HS-5 (cell line): Measurements from ENCODE around the gene SEMA6B.
"Not testable (repeated sequence)": the region's sequence is repeated elsewhere in the genome, so short reads cannot be mapped to it uniquely, and the experiment has no call there.

Experiments used
- DNase-seq: peaks from one replicate; pipeline ENCODE4 v3.0.0-alpha.2; 2012; ENCODE audit warnings: low read depth

Gene SEMA6B

DNA sequence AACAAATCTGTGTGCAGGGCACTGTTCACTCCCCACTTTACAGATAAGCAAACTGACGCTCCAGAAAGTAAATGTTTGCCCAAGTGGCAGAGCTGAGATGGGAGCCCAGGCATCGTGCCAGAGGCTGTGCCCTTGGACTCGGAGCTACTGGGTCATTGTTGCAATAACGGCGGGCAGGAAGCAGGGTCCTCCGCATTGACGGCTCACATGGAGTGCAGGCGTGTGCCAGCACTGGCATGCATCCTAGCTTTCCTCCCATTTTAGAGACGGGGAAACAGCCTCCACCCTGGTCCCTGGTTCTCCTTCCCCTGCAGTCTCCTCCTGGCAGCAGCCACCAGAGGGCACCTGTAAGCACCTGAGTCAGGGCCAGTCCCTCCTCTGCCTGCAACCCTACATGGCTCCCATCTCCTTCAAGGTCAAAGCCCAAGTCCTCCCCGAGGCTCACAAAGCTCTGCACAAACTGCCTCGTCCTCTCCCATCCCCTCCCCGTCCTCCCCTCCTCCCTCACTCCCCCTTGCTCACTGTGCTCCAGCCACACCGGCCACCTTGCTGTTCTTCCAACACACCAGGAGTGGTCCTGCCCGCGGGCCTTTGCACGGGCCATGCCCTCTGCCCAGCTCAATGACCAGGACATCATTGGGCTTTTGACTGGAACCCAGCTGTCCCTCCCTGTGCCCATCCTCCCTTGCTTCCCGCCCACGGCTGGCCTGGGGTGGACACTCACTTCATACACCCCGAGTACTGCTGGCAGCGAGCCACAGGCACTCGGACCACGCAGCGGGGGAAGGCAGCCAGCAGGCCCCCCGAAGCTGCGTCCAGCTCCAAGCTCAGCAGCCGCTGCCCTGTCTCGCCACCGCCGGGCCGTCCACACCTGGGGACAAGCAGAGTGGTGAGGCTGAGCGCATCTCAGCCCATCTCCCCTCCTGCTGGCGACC lies 11.9 kb downstream of the SEMA6B start:
- DNase-seq, result no peak

DNA sequence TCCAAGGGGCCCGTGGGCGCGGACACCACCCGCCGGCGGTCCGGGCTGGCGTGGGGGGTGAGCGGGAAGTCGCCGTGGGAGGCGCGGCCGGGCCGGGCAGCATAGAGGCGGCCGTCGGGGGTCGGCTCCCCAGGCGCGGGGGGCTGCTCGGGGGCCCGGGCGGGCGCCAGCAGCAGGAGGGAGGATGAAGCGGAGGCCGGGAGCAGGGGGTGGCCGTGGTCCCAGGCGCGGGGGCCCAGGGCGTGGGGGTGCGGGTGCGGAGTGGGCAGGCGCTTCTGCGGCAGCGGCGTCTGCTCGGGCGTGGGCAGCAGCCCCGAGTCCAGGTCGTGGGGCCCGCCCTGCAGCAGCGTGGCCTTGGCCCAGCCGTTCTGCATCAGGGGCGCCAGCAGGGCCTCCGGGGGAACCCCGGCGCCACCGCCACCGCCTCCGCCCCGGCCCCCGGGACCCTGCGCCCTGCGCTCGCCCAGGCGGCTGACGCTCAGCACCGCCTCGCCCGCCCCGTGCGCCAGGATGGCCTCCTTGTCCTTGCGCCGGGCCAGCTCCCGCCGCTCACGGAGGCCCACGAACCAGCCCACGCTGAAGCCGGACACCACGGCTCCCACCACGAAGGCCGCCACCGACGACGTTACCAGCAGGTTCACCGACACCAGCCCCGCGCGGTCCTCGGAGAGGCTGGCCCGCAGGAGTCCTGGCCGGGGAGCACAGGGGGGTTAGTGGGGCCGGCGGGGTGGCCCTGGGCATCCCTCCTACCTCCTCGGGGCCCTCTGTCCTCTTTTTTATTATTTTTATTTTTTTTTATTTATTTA lies 15.4 kb downstream of the SEMA6B start:
- no peak for DNase-seq

DNA sequence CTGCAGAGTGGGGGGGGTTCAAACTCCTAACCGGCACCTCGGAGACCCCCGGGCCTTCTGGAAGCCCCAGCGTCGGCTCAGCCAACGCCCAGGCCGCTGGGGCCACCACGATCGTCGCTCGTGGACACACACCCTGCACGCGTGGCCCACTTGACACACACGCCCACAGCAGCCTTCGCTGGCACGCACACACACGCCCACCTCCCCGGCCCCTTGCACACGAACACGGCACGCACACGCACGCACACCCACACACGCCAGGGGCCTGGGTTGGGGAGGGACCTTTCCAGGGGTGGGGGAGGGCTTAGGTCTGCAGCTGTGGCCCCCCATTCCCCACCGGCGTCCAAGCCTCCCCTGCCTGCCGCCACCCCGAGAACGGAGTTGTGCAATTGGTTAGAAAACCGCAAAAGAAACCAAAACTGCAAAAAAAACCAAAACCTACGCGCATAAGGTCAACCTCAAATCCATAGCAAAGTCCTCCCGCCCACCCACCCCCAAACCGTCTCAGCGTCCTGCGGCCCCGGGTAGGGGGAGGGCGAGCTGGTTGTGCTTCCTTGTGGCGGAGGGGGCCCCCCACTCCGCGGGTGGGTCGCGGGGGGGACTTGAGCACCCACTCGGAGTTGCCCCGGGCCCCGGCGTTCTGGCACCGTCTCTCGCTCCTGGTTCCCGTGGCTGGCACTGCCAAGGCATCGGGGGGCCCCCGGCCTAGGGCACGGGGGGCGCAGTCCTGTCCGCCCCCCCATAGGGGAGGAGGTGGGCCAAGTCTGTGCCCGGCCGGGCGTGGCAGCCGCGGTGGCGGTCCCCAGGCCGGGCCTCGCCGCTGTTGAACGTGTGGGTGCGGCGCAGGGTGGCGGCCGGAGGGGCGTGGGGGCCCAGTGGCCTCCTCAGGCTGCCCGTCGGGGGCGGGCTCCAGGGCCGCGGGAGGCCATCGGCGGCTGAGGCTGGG lies 16.3 kb downstream of the SEMA6B start:
- no peak for DNase-seq

DNA sequence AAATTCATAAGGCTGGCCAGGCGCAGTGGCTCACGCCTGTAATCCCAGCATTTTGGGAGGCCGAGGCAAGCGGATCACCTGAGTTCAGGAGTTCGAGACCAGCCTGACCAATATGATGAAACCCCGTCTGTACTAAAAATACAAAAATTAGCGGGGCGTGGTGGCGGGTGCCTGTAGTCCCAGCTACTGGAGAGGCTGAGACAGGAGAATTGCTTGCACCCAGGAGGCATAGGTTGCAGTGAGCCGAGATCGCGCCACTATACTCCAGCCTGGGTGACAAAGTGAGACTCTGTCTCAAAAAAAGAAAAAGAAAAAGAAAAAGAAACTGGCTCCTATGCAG lies 17.7 kb downstream of the SEMA6B start:
- not testable (repeated sequence) for DNase-seq

DNA sequence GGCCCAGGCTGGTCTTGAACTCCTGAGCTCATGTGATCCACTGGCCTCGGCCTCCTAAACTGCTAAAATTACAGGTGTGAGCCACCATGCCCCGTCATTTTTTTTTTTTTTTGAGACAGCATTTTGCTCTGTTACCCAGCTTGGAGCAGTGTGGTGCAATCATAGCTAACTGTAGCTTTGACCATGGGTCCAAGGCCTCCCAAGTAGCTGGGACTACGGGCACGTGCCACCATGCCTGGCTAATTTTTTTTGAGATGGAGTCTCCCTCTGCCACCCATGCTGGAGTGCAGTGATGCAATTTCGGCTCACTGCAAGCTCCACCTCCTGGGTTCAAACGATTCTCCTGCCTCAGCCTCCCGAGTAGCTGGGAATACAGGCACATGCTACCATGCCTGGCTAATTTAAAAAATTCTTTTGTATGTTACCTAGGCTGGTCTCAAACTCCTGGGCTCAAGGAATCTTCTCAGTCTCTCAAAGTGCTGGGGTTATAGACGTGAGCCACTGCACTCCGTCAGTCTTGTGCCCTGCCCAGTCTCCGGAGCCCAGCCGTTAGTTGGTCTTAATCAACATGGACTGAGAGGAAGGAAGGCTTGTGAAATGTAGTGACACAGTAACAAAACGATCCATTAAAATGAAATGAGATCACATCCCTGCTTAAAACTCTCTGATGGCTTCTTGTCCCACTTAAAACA lies 18.2 kb downstream of the SEMA6B start:
- no peak for DNase-seq

DNA sequence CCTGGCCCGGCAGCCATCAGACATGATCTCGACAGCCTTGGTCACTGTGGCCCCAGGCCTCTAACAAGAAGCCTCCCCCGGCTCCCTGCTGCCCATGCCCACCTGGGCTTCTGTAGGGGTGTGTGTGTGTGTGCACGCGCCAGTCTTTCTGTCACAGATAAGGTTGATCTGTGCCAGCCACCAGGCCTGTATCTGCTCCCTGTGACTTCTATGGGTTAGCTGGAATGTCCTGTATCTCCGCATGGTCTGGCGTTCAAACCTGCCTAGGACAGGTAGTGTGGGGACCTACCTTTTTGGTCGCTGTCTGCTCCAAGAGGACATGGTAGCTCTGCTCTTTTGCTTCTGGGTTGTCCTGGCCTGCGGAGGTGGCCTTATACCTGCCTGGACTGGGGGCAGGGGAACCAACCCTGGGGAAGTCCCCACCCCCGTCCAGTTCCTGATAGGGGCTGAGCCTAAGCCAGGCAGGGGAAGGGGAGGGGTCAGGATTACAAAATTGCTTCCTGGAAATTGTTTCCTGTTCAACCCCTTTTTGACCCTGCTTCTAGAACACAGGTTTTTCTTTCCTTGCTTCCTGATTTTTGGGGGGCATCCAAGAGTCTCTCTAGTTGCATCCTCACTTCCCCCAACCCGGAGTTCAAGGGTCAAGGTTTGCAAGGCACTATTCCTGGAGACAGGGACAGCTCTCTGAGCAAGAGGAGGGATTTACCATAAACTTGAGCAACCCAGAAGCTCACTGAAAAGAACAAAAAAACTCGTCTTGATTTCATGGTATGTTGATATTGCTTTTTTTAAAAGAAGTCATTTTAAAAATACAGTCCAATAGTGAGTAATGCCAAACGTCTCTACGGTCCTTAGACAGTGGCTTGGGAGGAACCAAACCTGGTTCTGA lies 19.5 kb downstream of the SEMA6B start, which contains the start of gene LRG1:
Gene LRG1 (minus strand): TSS at position 344 of the 889 bp plus-strand sequence. CDS start 23 bp downstream, at position 321.
- no peak for DNase-seq

DNA sequence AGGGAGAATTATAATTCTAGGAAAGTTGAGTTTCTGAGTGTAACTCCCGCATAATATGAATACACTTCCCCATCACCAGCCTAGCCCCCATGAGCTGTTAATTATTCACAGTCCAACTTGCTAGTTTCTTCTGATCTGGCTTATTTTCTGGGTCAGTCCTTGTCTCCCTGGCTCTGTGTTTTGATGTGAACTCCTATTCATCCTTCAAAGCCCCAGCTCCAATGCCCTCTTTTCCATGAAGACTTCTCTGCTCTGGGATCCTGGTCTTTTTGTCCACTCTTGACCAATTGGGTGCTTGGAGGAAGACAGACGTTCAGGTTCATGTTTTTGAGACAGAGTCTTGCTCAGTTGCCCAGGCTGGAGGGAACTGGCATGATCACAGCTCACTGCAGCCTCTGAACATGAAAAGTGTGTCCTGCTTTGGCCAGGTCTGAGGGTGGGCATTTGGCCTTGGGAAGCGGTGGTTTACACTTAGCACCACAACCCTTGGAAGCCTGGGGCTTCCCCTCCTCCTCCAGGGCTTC lies 20.3 kb downstream of the SEMA6B start:
- no peak for DNase-seq

DNA sequence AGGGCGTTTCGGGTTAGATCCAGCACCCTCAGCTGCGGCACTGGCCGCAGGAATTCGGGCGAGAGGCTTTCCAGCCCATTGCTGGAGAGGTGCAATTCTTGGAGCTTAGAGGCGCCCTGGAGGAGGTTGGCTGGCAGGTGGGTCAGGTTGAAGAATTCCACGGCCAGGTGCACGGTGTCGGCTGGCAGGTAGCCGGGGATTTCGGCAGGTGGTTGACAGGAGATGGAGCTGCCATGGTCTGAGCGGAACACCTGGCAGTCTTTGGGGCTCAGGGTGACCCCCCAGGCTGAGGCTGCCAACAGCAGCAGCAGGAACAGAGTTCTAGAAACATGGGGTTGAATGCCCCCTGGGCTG lies 20.9 kb downstream of the SEMA6B start:
- DNase-seq, result no peak

DNA sequence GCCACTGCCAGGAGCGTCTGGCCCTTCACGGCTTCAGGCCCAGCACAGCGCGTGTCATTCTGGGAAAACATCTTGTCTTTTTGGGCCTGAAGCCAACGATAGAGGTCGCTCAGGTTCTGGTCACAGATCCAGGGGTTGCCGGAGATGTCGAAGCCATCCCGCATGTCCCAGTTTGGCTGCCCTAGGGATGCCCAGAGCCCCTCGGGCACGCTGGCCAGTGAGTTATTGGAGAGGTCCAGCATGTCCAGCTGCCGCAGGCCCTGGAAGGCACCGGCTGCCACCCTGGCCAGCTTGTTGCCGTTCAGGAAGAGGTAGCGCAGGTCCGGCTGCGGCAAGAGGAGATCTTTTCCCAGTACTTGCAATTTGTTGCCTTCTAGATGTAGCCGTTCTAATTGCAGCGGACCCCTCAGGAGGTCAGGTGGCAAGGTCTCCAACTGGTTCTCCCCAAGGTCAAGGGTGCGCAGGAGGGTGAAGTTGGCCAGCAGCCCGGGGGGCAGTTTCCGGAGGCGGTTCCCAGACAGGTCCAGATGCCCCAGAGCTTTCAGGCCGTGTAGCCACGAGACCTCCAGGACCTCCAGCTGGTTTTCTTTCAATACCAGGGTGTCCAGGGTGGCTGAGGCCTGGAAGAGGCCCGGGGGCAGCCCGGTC lies 21.4 kb downstream of the SEMA6B start:
- DNase-seq, result no peak

DNA sequence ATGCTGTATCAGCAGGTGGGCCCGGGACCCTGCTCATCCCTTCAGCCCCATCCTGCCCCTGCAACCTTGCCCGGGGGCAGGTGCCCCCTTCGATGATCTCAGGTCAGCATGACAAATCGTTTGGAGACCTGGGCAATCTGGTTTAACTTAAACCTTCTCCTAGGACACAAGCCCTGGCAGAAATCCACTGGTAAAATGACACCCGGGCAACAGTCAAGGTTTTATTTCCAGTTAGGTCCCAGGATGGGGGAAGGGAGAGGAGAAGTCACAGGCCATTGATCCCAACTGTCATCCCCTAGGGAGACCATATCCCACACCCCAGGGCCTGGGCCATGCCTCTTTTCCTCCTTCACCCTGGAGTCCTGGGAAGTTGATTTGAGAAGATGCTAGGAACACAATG lies 22.7 kb downstream of the SEMA6B start:
- DNase-seq, result no peak

DNA sequence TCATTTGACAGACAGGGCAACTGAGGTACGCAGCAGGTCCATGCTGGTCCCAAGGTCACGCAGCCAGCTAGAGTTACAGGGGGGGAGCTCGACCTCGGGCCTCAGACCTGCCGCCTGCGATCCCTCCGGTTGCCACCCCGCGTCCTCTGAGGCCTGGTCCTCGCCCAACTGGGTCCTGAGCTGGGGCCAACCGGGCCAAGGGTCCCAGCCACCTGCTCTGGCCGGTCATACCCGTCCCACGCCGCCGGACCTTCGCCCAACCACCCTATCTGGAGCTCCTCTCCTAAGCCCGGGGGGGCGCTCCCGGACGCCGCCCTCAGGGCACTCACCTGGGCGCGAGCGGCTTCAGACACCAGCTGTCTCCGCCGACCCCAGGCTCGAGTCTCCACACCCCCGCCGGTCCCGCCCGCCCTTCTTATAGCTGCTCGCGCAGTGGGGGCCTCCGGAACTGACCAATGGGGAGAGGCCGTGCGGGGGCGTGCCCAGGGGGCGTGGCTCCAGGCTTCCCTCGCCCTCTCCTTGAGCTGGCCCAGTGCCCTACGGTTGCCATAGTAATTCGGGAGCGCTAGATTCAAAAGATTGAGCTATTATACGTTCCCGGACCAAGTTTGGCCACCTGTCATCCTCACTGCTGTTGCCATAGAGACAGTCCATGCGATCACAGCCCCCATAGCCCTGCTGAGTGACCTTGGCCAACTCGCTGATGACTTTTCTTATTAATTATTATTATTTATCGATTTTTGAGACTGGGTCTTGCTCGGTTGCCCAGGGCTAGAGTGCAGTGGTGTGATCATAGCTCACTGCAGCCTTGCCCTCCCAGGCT lies 24.4 kb downstream of the SEMA6B start, which contains the start of gene PLIN5:
Gene PLIN5 (minus strand): TSS at position 389 of the 823 bp plus-strand sequence. CDS start 1,150 bp downstream, outside the sequence.
- no peak for DNase-seq

DNA sequence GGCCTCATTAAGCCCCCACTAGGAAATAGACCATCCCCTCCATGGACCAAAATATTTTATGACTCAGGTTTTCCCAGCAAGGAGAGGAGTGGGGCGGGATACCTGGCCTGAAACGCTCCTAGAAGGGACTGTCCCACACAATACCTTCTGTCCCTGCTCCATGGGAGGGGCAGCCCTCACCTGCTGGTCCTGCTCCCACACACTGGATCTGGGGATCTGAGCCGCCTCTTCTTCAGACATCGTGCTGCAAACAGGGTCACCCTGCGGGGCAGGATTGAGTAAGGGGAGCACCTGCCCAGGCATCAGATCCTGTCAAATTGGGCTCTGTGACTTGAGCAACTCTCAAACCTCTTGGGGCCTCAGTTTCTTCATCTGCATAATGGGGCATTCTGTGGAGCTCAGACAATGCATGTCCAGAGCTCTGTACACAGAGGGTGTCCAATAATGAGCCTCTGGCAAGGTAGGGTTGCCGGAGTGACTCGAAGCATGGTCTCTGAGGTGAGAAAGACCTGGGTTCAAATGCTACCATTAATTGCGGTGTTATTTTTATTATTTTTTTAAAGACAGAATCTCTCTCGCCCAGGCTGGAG lies 25.6 kb downstream of the SEMA6B start:
- no peak for DNase-seq

DNA sequence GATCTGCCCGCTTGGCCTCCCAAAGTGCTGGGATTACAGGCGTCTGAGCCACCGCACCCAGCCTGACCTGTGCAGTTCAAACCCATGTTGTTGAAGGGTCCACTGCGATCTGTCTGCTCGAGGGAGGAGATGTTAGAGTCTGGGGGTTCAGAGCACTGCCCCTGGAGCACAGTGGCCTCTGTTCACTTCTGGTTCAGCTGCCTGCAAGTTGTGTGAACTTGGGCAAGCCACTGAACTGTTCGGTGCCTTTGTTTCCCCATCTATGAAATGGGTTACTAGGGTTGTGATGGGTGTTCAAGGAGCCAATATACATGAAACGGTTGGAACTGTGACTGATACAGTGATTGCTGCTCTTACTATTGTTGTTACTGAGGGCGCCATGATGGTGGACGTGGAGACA lies 26.1 kb downstream of the SEMA6B start:
- DNase-seq, result no peak

DNA sequence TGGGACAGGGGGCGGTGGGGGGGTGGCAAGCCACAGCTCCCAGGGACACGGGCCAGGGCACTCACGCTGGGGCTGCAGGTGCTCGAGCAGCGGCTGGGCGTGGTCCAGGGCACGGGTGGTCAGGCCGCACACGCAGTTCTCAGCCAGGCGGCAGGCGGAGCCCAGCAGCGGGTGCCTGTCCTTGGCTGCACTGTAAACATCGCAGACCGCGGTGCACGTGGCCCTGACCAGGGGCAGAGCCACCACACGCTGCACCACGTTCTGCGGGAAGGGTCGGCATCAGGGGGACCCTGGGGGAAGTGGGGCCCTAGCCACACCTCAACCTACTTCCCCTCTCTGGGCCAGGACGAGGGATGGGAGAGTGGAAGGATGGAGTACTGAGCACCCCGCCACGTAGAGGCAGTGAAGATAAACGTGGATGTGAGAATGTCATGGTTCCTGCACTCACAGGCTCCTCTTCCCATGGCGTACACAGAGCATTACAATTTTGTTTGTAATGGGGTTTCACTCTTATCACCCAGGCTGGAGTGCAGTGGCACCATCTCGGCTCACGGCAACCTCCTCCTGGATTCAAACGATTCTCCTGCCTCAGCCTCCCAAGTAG lies 27.8 kb downstream of the SEMA6B start:
- no peak for DNase-seq

DNA sequence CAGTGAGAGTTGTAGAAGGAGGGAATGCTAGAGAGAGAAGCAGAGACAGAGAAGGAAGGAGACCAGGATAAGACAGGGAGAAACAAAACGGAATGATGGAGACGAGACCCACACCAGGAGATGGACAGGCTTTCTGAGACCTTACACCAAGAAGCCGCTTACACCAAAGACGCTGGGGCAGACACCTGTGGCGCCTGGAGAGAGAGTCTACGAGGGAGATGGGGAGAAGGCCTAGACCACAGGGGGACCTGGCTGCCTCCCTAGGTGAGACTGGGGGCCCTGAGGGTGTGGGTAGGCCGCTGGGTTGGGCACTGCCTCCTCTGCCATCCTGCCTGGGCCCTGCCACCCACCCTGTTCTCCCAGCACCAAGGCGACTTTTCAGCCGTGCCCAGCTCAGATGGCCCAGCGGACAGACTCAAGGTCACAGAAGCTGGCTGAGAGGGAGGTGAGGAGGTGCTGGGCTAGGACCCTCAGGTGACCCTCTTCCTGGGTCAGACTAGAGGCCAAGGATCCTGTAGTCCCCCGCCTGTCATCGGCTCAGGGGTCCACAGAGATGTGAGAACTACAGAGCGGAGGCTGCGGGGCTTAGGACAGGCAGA lies 29.5 kb downstream of the SEMA6B start:
- DNase-seq, result no peak

DNA sequence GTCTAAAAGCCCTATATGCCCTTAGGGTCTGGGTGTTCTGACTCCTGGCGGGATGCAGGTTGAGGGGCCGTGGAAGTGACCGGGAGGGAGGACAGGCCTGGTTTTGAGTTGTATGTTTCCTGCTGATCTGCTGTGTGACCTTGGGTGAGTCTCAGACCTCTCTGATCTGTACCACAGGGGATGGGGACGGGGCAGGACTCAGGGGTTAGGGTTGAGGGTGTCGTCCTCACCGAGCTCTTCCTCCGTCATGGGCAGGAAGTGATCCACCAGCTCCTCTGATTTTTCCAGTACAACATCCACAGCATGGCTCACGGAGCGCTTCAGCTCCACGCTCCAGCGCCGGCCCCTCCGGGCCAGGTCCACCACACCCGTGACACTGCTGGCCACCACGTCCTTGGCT lies 30.6 kb downstream of the SEMA6B start:
- no peak for DNase-seq

DNA sequence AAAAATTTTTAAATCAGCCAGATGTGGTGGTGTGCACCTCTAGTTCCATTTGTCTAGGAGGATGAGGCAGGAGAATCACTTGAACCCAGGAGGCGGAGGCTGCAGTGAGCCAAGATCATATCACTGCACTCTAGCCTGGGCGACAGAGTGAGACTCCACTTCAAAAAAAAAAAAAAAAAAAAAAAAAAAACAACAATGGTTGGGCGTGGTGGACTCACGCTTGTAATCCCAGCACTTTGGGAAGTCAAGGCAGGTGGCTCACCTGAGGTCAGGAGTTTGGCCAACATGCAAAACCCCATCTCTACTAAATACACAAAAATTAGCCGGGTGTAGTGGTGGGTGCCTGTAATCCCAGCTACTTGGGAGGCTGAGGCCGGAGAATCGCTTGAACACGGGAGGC lies 32.1 kb downstream of the SEMA6B start:
- DNase-seq, result not testable (repeated sequence)
